ENCODE data around the gene TBC1D30. TPM values are rescaled to one million over a fixed set of nuclear protein-coding genes. Genes with fewer than 3 reads are reported as not detected.

Gene TBC1D30
- total and polyA plus RNA-seq, 9 of the 15 experiments (the other 6 are each of a cell fraction or from before 2014, with no cell fraction given) = 0.07 to 0.55 (median 0.20) TPM; not detected in 1

DNA sequence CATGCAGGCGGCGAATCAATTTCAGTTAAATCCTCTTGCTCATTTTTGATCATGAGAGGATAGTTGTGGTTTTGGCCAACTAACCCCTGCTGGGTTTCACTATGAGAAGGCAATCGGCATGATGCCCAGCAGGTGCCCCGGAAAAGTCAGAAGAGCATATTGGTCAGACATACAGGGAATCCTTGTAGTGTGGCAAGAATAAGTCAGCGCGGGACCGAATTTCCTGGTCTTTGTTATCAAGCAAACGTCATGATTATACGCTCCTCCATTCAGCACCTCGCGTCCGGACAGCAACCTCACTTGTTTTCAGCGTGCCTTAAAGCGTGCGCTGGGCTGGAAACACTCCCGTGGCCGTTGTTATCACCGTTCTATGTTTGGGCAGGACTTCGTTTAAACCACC lies 1.8 kb downstream of the TBC1D30 start:
- Histone ChIP-seq H3K4me1 (replicated peaks in 1 of 2; ENCODE audit: control insufficient read depth in 2 of 2, insufficient read depth in 2 of 2, low read length in 2 of 2) (peaks cover 0 to 14% of the 10 kb centered on the region in 2 experiments; a peak in 1 of 5 replicates), H3K9me3 (replicated peaks; ENCODE audit: control insufficient read depth, insufficient read depth, low read depth, low read length) (no peaks in the 10 kb centered on the region), H3K4me3 (no peak overlapping the region), H3K27me3 (ENCODE audit: control insufficient read depth in 2 of 2, insufficient read depth in 2 of 2, low read length in 2 of 2) (peaks cover 20 to 25% of the 10 kb centered on the region in 2 experiments), H3K4me2 (ENCODE audit: insufficient read depth, low read length) (no peak overlapping the region), H4K20me1 (replicated peaks; ENCODE audit: control insufficient read depth, insufficient read depth, low read length) (0 out of 2 replicates have a peak, but pooled peaks cover 3% of the 10 kb centered on the region), H3K79me2 (ENCODE audit: control insufficient read depth, insufficient read depth, low read length) (no peaks in the 10 kb centered on the region), H3K27ac (ENCODE audit: extremely low read depth, low read depth, low read length) (no peak overlapping the region), H3K9me1 (ENCODE audit: control insufficient read depth, insufficient read depth, low read length) (no peaks in the 10 kb centered on the region), H2AFZ (ENCODE audit: low read depth, low read length) (no peak overlapping the region), H3K9ac (ENCODE audit: insufficient read depth in 1 of 2, low read depth in 2 of 2, low read length in 2 of 2) (no peak overlapping the region), H3K36me3 (ENCODE audit: control insufficient read depth, insufficient read depth, low read length) (no peaks in the 10 kb centered on the region)
- DNase-seq (ENCODE audit: extremely low read depth in 1 of 4, low spot score in 3 of 4) = peak; percentile 25 to 46 (median 31)
- ChIA-PET POLR2A (no interaction called here), CTCF (ENCODE audit: low intra/inter-chr PET ratio) (interaction anchor here (1.5 kb wide), 1 partner anchor 30 kb away, joined by 3 read pairs; no protein-coding TSS in a partner anchor)
- peak; percentile 84 for ATAC-seq
- FAIRE-seq = peak; percentile 70
- under 1% methylated on average over 18 of the region's 19 CpGs for WGBS (ENCODE audit: insufficient coverage, low coverage, missing lambda C conversion rate)
- intact Hi-C loops (cut with micrococcal nuclease) = no loop called here
- BruUV-seq (replicated peaks) = no TSS peak
- in situ Hi-C loops (cut with MboI) = no loop called here
- TF ChIP-seq ZNF140 (CRISPR knock-in tag; IDR thresholded peaks at IDR 0.05) (no peak), HDAC2 (IDR thresholded peaks at IDR 0.05) (0 out of 2 replicates have a peak, but pooled peaks have one; percentile 31), XRCC5 (IDR thresholded peaks at IDR 0.05; ENCODE audit: low read depth, low read length) (0 out of 2 replicates have a peak, but pooled peaks have one; percentile 56), ZNF695 (CRISPR knock-in tag; IDR thresholded peaks at IDR 0.05) (no peak), GATAD2A (IDR thresholded peaks at IDR 0.05) (no peak), ILF3 (IDR thresholded peaks at IDR 0.05; ENCODE audit: borderline replicate concordance) (no peak), ZNF57 (CRISPR knock-in tag; IDR thresholded peaks at IDR 0.05) (no peak), TARDBP (IDR thresholded peaks at IDR 0.05) (no peak), MYNN (IDR thresholded peaks at IDR 0.05) (no peak), MYNN (CRISPR knock-in tag; IDR thresholded peaks at IDR 0.05) (no peak)
- TF ChIP-seq, protein P1, sequence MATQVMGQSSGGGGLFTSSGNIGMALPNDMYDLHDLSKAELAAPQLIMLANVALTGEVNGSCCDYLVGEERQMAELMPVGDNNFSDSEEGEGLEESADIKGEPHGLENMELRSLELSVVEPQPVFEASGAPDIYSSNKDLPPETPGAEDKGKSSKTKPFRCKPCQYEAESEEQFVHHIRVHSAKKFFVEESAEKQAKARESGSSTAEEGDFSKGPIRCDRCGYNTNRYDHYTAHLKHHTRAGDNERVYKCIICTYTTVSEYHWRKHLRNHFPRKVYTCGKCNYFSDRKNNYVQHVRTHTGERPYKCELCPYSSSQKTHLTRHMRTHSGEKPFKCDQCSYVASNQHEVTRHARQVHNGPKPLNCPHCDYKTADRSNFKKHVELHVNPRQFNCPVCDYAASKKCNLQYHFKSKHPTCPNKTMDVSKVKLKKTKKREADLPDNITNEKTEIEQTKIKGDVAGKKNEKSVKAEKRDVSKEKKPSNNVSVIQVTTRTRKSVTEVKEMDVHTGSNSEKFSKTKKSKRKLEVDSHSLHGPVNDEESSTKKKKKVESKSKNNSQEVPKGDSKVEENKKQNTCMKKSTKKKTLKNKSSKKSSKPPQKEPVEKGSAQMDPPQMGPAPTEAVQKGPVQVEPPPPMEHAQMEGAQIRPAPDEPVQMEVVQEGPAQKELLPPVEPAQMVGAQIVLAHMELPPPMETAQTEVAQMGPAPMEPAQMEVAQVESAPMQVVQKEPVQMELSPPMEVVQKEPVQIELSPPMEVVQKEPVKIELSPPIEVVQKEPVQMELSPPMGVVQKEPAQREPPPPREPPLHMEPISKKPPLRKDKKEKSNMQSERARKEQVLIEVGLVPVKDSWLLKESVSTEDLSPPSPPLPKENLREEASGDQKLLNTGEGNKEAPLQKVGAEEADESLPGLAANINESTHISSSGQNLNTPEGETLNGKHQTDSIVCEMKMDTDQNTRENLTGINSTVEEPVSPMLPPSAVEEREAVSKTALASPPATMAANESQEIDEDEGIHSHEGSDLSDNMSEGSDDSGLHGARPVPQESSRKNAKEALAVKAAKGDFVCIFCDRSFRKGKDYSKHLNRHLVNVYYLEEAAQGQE (IDR thresholded peaks at IDR 0.05; ENCODE audit: borderline replicate concordance) = peak; percentile 98
- TF ChIP-seq, protein P1 (CRISPR knock-in tag; IDR thresholded peaks at IDR 0.05; ENCODE audit: low read depth) = peak; percentile 92
- TF ChIP-seq, protein P2, sequence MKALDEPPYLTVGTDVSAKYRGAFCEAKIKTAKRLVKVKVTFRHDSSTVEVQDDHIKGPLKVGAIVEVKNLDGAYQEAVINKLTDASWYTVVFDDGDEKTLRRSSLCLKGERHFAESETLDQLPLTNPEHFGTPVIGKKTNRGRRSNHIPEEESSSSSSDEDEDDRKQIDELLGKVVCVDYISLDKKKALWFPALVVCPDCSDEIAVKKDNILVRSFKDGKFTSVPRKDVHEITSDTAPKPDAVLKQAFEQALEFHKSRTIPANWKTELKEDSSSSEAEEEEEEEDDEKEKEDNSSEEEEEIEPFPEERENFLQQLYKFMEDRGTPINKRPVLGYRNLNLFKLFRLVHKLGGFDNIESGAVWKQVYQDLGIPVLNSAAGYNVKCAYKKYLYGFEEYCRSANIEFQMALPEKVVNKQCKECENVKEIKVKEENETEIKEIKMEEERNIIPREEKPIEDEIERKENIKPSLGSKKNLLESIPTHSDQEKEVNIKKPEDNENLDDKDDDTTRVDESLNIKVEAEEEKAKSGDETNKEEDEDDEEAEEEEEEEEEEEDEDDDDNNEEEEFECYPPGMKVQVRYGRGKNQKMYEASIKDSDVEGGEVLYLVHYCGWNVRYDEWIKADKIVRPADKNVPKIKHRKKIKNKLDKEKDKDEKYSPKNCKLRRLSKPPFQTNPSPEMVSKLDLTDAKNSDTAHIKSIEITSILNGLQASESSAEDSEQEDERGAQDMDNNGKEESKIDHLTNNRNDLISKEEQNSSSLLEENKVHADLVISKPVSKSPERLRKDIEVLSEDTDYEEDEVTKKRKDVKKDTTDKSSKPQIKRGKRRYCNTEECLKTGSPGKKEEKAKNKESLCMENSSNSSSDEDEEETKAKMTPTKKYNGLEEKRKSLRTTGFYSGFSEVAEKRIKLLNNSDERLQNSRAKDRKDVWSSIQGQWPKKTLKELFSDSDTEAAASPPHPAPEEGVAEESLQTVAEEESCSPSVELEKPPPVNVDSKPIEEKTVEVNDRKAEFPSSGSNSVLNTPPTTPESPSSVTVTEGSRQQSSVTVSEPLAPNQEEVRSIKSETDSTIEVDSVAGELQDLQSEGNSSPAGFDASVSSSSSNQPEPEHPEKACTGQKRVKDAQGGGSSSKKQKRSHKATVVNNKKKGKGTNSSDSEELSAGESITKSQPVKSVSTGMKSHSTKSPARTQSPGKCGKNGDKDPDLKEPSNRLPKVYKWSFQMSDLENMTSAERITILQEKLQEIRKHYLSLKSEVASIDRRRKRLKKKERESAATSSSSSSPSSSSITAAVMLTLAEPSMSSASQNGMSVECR (CRISPR knock-in tag; IDR thresholded peaks at IDR 0.05) = 0 out of 2 replicates have a peak, but pooled peaks have one; percentile 38
